GM19193 (cell line): ENCODE data around the gene KLK5.

Experiments used
- POLR2A ChIP-seq: IDR thresholded peaks from 4 replicates; pipeline ENCODE4 v1.6.1; 2011; ENCODE audit not compliant: insufficient read depth, insufficient read length; ENCODE audit errors: extremely low read depth

Gene KLK5

GRCh38 chr19:50952910-50953309, at the start of gene KLK5:
Gene KLK5 (minus strand): TSS chr19:50953038. CDS start chr19:50952657, 381 bp downstream.
- TF ChIP-seq POLR2A = no peak

GRCh38 chr19:51002089-51002532, 49.3 kb upstream of the KLK5 start:
- TF ChIP-seq POLR2A = no peak

GRCh38 chr19:51001515-51001914, 48.7 kb upstream of the KLK5 start, which contains the start of gene KLK8:
Gene KLK8 (minus strand): TSS chr19:51001604. CDS start chr19:51001167, 437 bp downstream.
- TF ChIP-seq POLR2A = no peak

GRCh38 chr19:51000981-51001380, 48.1 kb upstream of the KLK5 start:
- TF ChIP-seq POLR2A = no peak

GRCh38 chr19:51000426-51000825, 47.6 kb upstream of the KLK5 start:
- no peak for TF ChIP-seq POLR2A

GRCh38 chr19:50998686-50999085, 45.8 kb upstream of the KLK5 start:
- no peak for TF ChIP-seq POLR2A

GRCh38 chr19:50998061-50998460, 45.2 kb upstream of the KLK5 start:
- no peak for TF ChIP-seq POLR2A

- TF ChIP-seq POLR2A = no peak
Observed at GRCh38 chr19:50994129-50994528, 41.3 kb upstream of the KLK5 start.

- TF ChIP-seq POLR2A = no peak
Observed at GRCh38 chr19:50992666-50993035, 39.8 kb upstream of the KLK5 start.

GRCh38 chr19:50983625-50984292, 30.9 kb upstream of the KLK5 start, which contains the start of gene KLK7:
Gene KLK7 (minus strand): TSS chr19:50983917. CDS start chr19:50982399, 1,518 bp downstream.
- no peak for TF ChIP-seq POLR2A

GRCh38 chr19:50982186-50982585, 29.3 kb upstream of the KLK5 start:
- no peak for TF ChIP-seq POLR2A

GRCh38 chr19:50981587-50982146, 28.8 kb upstream of the KLK5 start:
- TF ChIP-seq POLR2A = no peak

- no peak for TF ChIP-seq POLR2A
Observed at GRCh38 chr19:50980208-50980607, 27.4 kb upstream of the KLK5 start.

GRCh38 chr19:50979758-50980157, 26.9 kb upstream of the KLK5 start:
- TF ChIP-seq POLR2A = no peak

- TF ChIP-seq POLR2A = no peak
Observed at GRCh38 chr19:50978772-50979390, 26.0 kb upstream of the KLK5 start.

GRCh38 chr19:50977626-50978025, 24.8 kb upstream of the KLK5 start:
- no peak for TF ChIP-seq POLR2A
